ENCODE results near the gene CAPZB. TPM values are rescaled to one million over a fixed set of nuclear protein-coding genes. Genes with fewer than 3 reads are reported as not detected.

Gene CAPZB
- total and polyA plus RNA-seq, 2 of the 4 experiments (the other 2 are of a cell fraction), result 216 to 304 TPM

DNA sequence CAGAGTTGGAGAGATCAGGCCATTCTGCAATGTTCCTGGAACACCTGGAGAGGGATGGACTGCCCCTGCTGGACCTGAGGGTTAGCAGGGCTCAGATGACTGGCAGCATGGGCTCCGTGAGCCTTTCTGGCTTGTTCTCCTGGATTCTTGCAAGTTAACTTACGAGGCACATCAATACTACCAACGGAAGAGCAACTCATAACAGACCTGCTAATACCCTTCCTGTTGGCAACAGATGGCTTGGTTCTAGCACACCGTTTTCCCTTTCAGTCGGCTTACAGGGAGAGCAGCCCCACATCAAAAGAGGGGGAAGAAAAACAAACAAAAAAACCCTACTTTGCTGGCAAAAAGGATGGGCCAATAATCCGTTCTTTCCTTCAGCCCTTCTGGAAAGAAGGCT lies 125.3 kb downstream of the CAPZB start:
- Histone ChIP-seq H3K4me1 (ENCODE audit: control insufficient read depth, insufficient read depth, low read length) (peaks cover 6% of the 10 kb centered on the region; the same call in 1 of the 2 replicates), H3K27me3 (ENCODE audit: control insufficient read depth, insufficient read depth, low read length) (no peaks in the 10 kb centered on the region), H3K4me2 (ENCODE audit: low read depth, low read length) (no peak overlapping the region), H3K27ac (ENCODE audit: insufficient read depth, low read length) (no peak overlapping the region), H4K91ac (ENCODE audit: insufficient read depth, low read depth, low read length) (no peak overlapping the region), H2BK20ac (ENCODE audit: low read depth, low read length) (no peak overlapping the region), H3K4ac (ENCODE audit: low read depth, low read length) (no peak overlapping the region), H4K20me1 (ENCODE audit: insufficient read depth, low read length) (peaks cover 77% of the 10 kb centered on the region), H3K9me3 (ENCODE audit: control insufficient read depth, insufficient read depth, low read length) (no peaks in the 10 kb centered on the region), H3K56ac (ENCODE audit: extremely low read depth, insufficient read depth, low read length) (no peak overlapping the region), H2BK5ac (ENCODE audit: low read depth, low read length, poor library complexity, severe bottlenecking) (no peak overlapping the region), H2AK9ac (replicated peaks; ENCODE audit: low read depth, low read length, poor library complexity) (no peak overlapping the region), H3K9me1 (ENCODE audit: insufficient read depth, low read length) (peaks cover 20% of the 10 kb centered on the region), H3K4me3 (ENCODE audit: insufficient read depth, low read depth, low read length) (no peak overlapping the region), H4K8ac (ENCODE audit: low read depth in 2 of 2, low read length in 2 of 2) (no peak overlapping the region), H2BK15ac (ENCODE audit: low read depth, low read length) (no peak overlapping the region), H2AFZ (replicated peaks; ENCODE audit: low read length, poor library complexity) (no peak overlapping the region), H3K23ac (ENCODE audit: low read depth, low read length) (0 out of 2 replicates have a peak overlapping the region, but pooled peaks have one; percentile 9), H3K79me1 (ENCODE audit: low read depth in 1 of 2, low read length in 2 of 2) (peaks cover 35 to 87% of the 10 kb centered on the region in 2 experiments), H2BK120ac (ENCODE audit: low read depth, low read length) (no peak overlapping the region), H2AK5ac (ENCODE audit: low read depth, low read length) (no peak overlapping the region), H4K5ac (ENCODE audit: low read depth, low read length) (no peak overlapping the region), H3K9ac (ENCODE audit: low read depth, low read length) (no peak overlapping the region), H3K14ac (replicated peaks; ENCODE audit: low read depth, low read length) (no peak overlapping the region), H3K36me3 (ENCODE audit: control insufficient read depth, insufficient read depth, low read length) (peaks cover 27% of the 10 kb centered on the region), H3K18ac (ENCODE audit: low read depth, low read length) (no peak overlapping the region)
- no peak for TF ChIP-seq POLR2A (IDR thresholded peaks at IDR 0.05; ENCODE audit: low read depth, low read length)
- TF ChIP-seq RCOR1 (IDR thresholded peaks at IDR 0.05; ENCODE audit: insufficient replicate concordance, low read length), result no peak
- TF ChIP-seq FOS (IDR thresholded peaks at IDR 0.05; ENCODE audit: low read depth, low read length), result no peak
- TF ChIP-seq SMC3 (IDR thresholded peaks at IDR 0.05; ENCODE audit: low read depth, low read length), result no peak
- TF ChIP-seq CHD1 (IDR thresholded peaks at IDR 0.05; ENCODE audit: low read depth, low read length), result no peak
- TF ChIP-seq MAZ (IDR thresholded peaks at IDR 0.05; ENCODE audit: borderline replicate concordance, low read depth, low read length), result no peak
- no peak for TF ChIP-seq RAD21 (IDR thresholded peaks at IDR 0.05; ENCODE audit: low read length)
- no peak for TF ChIP-seq RFX5 (IDR thresholded peaks at IDR 0.05; ENCODE audit: low read depth, low read length)
- TF ChIP-seq MXI1 (IDR thresholded peaks at IDR 0.05; ENCODE audit: borderline replicate concordance, low read depth, low read length), result no peak
- no peak for TF ChIP-seq MAFK (IDR thresholded peaks at IDR 0.05; ENCODE audit: low read depth, low read length)
- TF ChIP-seq, protein P1, sequence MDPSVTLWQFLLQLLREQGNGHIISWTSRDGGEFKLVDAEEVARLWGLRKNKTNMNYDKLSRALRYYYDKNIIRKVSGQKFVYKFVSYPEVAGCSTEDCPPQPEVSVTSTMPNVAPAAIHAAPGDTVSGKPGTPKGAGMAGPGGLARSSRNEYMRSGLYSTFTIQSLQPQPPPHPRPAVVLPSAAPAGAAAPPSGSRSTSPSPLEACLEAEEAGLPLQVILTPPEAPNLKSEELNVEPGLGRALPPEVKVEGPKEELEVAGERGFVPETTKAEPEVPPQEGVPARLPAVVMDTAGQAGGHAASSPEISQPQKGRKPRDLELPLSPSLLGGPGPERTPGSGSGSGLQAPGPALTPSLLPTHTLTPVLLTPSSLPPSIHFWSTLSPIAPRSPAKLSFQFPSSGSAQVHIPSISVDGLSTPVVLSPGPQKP (IDR thresholded peaks at IDR 0.05; ENCODE audit: borderline replicate concordance, low read depth, low read length), result no peak
- WGBS, 2 experiments (ENCODE audit: extremely low coverage in 2 of 2, insufficient read length in 1 of 2), result 50% methylated on average over 2 of the region's 6 CpGs; no CpG with 5 or more reads in 1 of the 2 experiments
- ChIA-PET CTCF (no interaction called here), POLR2A (ENCODE audit: unreplicated experiment) (no interaction called here)
- DNase-seq, result no peak
- BruUV-seq (replicated peaks), result no TSS peak
- in situ Hi-C loops (cut with MboI; ENCODE audit: low sequenced_read_pairs), result no loop called here
- intact Hi-C loops (cut with micrococcal nuclease), result no loop called here
- no peak for ATAC-seq (ENCODE audit: low read depth)
- dilution Hi-C loops (cut with HindIII; ENCODE audit: low sequenced_read_pairs, unreplicated experiment), result no loop called here
